Stomach (tissue), 9 donors: ENCODE results near the gene TGFBR3L. TPM values are rescaled to one million over a fixed set of nuclear protein-coding genes. Genes with fewer than 3 reads are reported as not detected.

Experiments used
- DNase-seq, 2 donors: peaks; one replicate each; pipeline versions ENCODE4 v3.0.0 to v3.0.0-alpha.2; 2013 to 2019
- H3K27ac ChIP-seq, 5 donors: fragments of 200-600 bp in 4 of 5; sonication (generic) in 4 of 5; one replicate each; pipeline ENCODE4 v1.5.1; 2013 to 2019; ENCODE audit warnings: mild to moderate bottlenecking in 1 of 5, moderate library complexity in 1 of 5
- H3K27me3 ChIP-seq, 3 donors: fragments of 200-600 bp; sonication (generic); one replicate each; pipeline ENCODE4 v1.5.1; 2017 to 2019; ENCODE audit warnings: mixed run types in 1 of 3
- H3K36me3 ChIP-seq, 4 donors: fragments of 200-600 bp; sonication (generic); 1 replicate in 3 of 4; 2 replicates in 1 of 4; pipeline ENCODE4 v1.5.1; 2016 to 2019
- H3K4me1 ChIP-seq, 4 donors: fragments of 200-600 bp; sonication (generic); one replicate each; pipeline ENCODE4 v1.5.1; 2016 to 2019
- H3K4me3 ChIP-seq, 4 donors: fragments of 200-600 bp; sonication (generic) in 3 of 4; one replicate each; pipeline ENCODE4 v1.5.1; 2016 to 2019; ENCODE audit warnings: mild to moderate bottlenecking in 1 of 4
- H3K9me3 ChIP-seq, 4 donors: fragments of 200-600 bp; sonication (generic); one replicate each; pipeline ENCODE4 v1.5.1; 2016 to 2019
- CTCF ChIP-seq, 7 experiments: fragments of 450-650 bp in 4 of 7; fragments of 200-600 bp in 3 of 7; sonication (generic) in 3 of 7; IDR thresholded peaks; one replicate each; pipeline ENCODE4 v1.5.1; 2016 to 2019; ENCODE audit warnings: antibody characterized with exemption in 7 of 7, control low read depth in 2 of 7, mild to moderate bottlenecking in 1 of 7
- EP300 ChIP-seq: sonication (generic); formaldehyde crosslinking; IDR thresholded peaks from one replicate; pipeline ENCODE4 v1.6.1; 2017; ENCODE audit warnings: antibody characterized with exemption
- POLR2A ChIP-seq, 4 donors: fragments of 450-650 bp; IDR thresholded peaks; one replicate each; pipeline ENCODE4 v1.6.1; 2016; ENCODE audit warnings: antibody characterized with exemption in 4 of 4, control low read depth in 2 of 4, mild to moderate bottlenecking in 1 of 4, moderate library complexity in 1 of 4
- POLR2AphosphoS5 ChIP-seq, 3 donors: sonication (generic); formaldehyde crosslinking; IDR thresholded peaks; one replicate each; pipeline ENCODE4 v1.6.1; 2016; ENCODE audit warnings: antibody characterized with exemption in 3 of 3
- WGBS, 5 donors: extraction: QIAGEN DNeasy Blood & Tissue Kit in 3 of 5; methylation state at CpG; one replicate each; pipeline versions ENCODE4 v1.1.5 to v1.1.7; 2013 to 2018; 5-methylcytosine and 5-hydroxymethylcytosine counted together
- intact Hi-C: fragments of 100-400 bp; cut with DNase I; formaldehyde crosslinking; loops from one replicate; pipeline ENCODE4 v1.15.1; 2023; ENCODE audit warnings: low total_unique reads
- polyA plus RNA-seq, 3 donors: library from polyadenylated mRNA; stranded (reverse); fragments of 200-250 nt; gene quantifications; one replicate each; pipeline ENCODE4 v1.2.3, GENCODE V29; 2013
- total RNA-seq, 5 donors: library from RNA; depleted of rRNA; stranded (reverse); fragments of >200 nt; gene quantifications; one replicate each; pipeline versions ENCODE4 v1.1.0 to v1.2.3, GENCODE V29; 2014 to 2016
- donor health status: healthy with polysubstance abuse.
- donor health status: Bipolar disorder and iron deficiency.
- donor health status: healthy.

TGFBR3L gene
- total and polyA plus RNA-seq, 8 donors = 1.5 TPM; not detected in 7

- H3K27ac ChIP-seq = no peak overlapping the region
- no peak overlapping the region for H3K4me3 ChIP-seq
- no peaks in the 10 kb centered on the region for H3K27me3 ChIP-seq
- DNase-seq = no peak
- intact Hi-C loops = no loop called here
- H3K4me1 ChIP-seq = peaks cover 21 to 31% (median 27%) of the 10 kb centered on the region in 4 donors
- 83 to 86% (median 84%) methylated on average over 3 of the region's 3 CpGs for WGBS, 5 donors
- no peaks in the 10 kb centered on the region for H3K9me3 ChIP-seq
- TF ChIP-seq CTCF (IDR thresholded peaks at IDR 0.05) = no peak
- no peak for TF ChIP-seq EP300
- H3K36me3 ChIP-seq = peaks cover under 1 to 27% (median 21%) of the 10 kb centered on the region in 4 donors
Measured at GRCh38 chr19:7900931-7901330, 13.7 kb upstream of the TGFBR3L start.

- Histone ChIP-seq H3K27me3 (no peaks in the 10 kb centered on the region), H3K9me3 (no peaks in the 10 kb centered on the region), H3K4me1 (peaks cover 25 to 35% (median 31%) of the 10 kb centered on the region in 4 donors), H3K27ac (no peak overlapping the region), H3K36me3 (peaks cover 5 to 31% (median 25%) of the 10 kb centered on the region in 4 donors), H3K4me3 (no peak overlapping the region)
- DNase-seq = no peak
- 83 to 90% (median 89%) methylated on average over 7 of the region's 7 CpGs for WGBS, 5 donors
- intact Hi-C loops = no loop called here
- TF ChIP-seq CTCF (IDR thresholded peaks at IDR 0.05) = no peak
- TF ChIP-seq EP300 = no peak
- TF ChIP-seq POLR2A (IDR thresholded peaks at IDR 0.05) = no peak
- TF ChIP-seq POLR2AphosphoS5 (IDR thresholded peaks at IDR 0.05) = no peak
Measured at GRCh38 chr19:7901337-7901736, 13.3 kb upstream of the TGFBR3L start.

- intact Hi-C loops = no loop called here
Measured at GRCh38 chr19:7902796-7903243, 11.8 kb upstream of the TGFBR3L start.

GRCh38 chr19:7903244-7904073, 11.2 kb upstream of the TGFBR3L start, which contains the start of gene MAP2K7:
MAP2K7 (plus strand) TSS chr19:7903877; CDS start chr19:7903945, 68 bp downstream.
- Histone ChIP-seq H3K4me1 (peaks cover 29 to 52% (median 45%) of the 10 kb centered on the region in 4 donors), H3K9me3 (no peaks in the 10 kb centered on the region), H3K27ac (peak within 1 kb of the TSS; percentile 84 to 98 (median 94)), H3K27me3 (no peaks in the 10 kb centered on the region), H3K36me3 (peaks cover 7 to 45% (median 36%) of the 10 kb centered on the region in 4 donors), H3K4me3 (peak within 1 kb of the TSS; percentile 86 to 98 (median 91))
- TF ChIP-seq CTCF (IDR thresholded peaks at IDR 0.05) (peak in 5 of 7 experiments; percentile 4 to 89 (median 28)), POLR2A (IDR thresholded peaks at IDR 0.05) (peak in 2 of 4 donors; percentile 32 to 52), EP300 (no peak), POLR2AphosphoS5 (IDR thresholded peaks at IDR 0.05) (peak; percentile 90 to 97 (median 90))
- intact Hi-C loops = no loop called here
- DNase-seq = peak; percentile 100
- WGBS, 5 donors = 0% methylated on average over 42 to 89 of the region's 89 CpGs

More at GRCh38 chr19:7902796-7903243, 11.8 kb upstream of the TGFBR3L start:
- TF ChIP-seq EP300 (no peak), POLR2A (IDR thresholded peaks at IDR 0.05) (no peak), POLR2AphosphoS5 (IDR thresholded peaks at IDR 0.05) (no peak)
- DNase-seq = peak in 1 of 2 donors; percentile 64
- Histone ChIP-seq H3K4me1 (peaks cover 29 to 48% (median 42%) of the 10 kb centered on the region in 4 donors), H3K27me3 (no peaks in the 10 kb centered on the region), H3K9me3 (no peaks in the 10 kb centered on the region), H3K27ac (peak overlapping the region; percentile 79 to 98 (median 85)), H3K4me3 (peak overlapping the region; percentile 50 to 98 (median 74)), H3K36me3 (peaks cover 7 to 41% (median 35%) of the 10 kb centered on the region in 4 donors)
- WGBS, 5 donors = 6 to 35% (median 12%) methylated on average over 10 to 20 of the region's 20 CpGs
